H9 (cell line): Measurements from ENCODE around the gene ADAM8. TPM values are rescaled to one million over a fixed set of nuclear protein-coding genes. Genes with fewer than 3 reads are reported as not detected.

ENCODE experiments used
- DNase-seq: peaks from one replicate; pipeline ENCODE4 v3.0.0-alpha.2; 2017
- H2AFZ ChIP-seq: one replicate; pipeline ENCODE4 v1.6.1; 2013; ENCODE audit warnings: mild to moderate bottlenecking, low read length, control low read depth, moderate library complexity
- H2AK5ac ChIP-seq: 2 replicates; pipeline ENCODE4 v1.6.1; 2013; ENCODE audit warnings: low read length, control low read depth, mixed read lengths; ENCODE audit not compliant: insufficient read length
- H2BK120ac ChIP-seq: one replicate; pipeline ENCODE4 v1.6.1; 2013; ENCODE audit warnings: low read depth, mild to moderate bottlenecking, low read length, control low read depth, inconsistent platforms; ENCODE audit not compliant: poor library complexity, severe bottlenecking
- H2BK12ac ChIP-seq: 2 replicates; pipeline ENCODE4 v1.6.1; 2013; ENCODE audit warnings: low read length, control low read depth, mixed read lengths, low read depth; ENCODE audit not compliant: insufficient read length
- H2BK15ac ChIP-seq: 2 replicates; pipeline ENCODE4 v1.6.1; 2013; ENCODE audit warnings: low read depth, low read length, control low read depth
- H2BK20ac ChIP-seq: one replicate; pipeline ENCODE4 v1.6.1; 2013; ENCODE audit warnings: low read depth, mild to moderate bottlenecking, low read length, control low read depth, inconsistent platforms; ENCODE audit not compliant: poor library complexity, severe bottlenecking
- H2BK5ac ChIP-seq: 2 replicates; pipeline ENCODE4 v1.6.1; 2013; ENCODE audit warnings: low read length, control low read depth, mixed read lengths; ENCODE audit not compliant: insufficient read length
- H3K14ac ChIP-seq: 2 replicates; pipeline ENCODE4 v1.6.1; 2013; ENCODE audit warnings: low read length, control low read depth; ENCODE audit not compliant: insufficient read depth
- H3K18ac ChIP-seq: 2 replicates; pipeline ENCODE4 v1.6.1; 2013; ENCODE audit warnings: low read depth, mild to moderate bottlenecking, mixed read lengths, low read length, control low read depth; ENCODE audit not compliant: insufficient read length
- H3K23ac ChIP-seq: 2 replicates; pipeline ENCODE4 v1.6.1; 2013; ENCODE audit warnings: low read length, control low read depth, mixed read lengths, low read depth; ENCODE audit not compliant: insufficient read length
- H3K23me2 ChIP-seq: 2 replicates; pipeline ENCODE4 v1.6.1; 2013; ENCODE audit warnings: low read depth, mild to moderate bottlenecking, mixed read lengths, low read length, control low read depth; ENCODE audit not compliant: insufficient read length, poor library complexity, severe bottlenecking
- H3K27ac ChIP-seq: 2 replicates; pipeline ENCODE4 v1.5.1; 2013; ENCODE audit warnings: low read length, control low read depth, mixed read lengths, low read depth; ENCODE audit not compliant: insufficient read length
- H3K27me3 ChIP-seq: 2 replicates; pipeline ENCODE4 v1.6.1; 2013; ENCODE audit warnings: low read length, control low read depth, inconsistent platforms; ENCODE audit not compliant: insufficient read depth
- H3K4ac ChIP-seq: 2 replicates; pipeline ENCODE4 v1.6.1; 2013; ENCODE audit warnings: low read depth, mild to moderate bottlenecking, control low read depth, inconsistent platforms, low read length, moderate library complexity
- H3K4me1 ChIP-seq: 2 replicates; pipeline ENCODE4 v1.6.1; 2013; ENCODE audit warnings: low read length, control low read depth, inconsistent platforms; ENCODE audit not compliant: insufficient read depth
- H3K4me2 ChIP-seq: 2 replicates; pipeline ENCODE4 v1.6.1; 2013; ENCODE audit warnings: low read length, control low read depth, mixed read lengths; ENCODE audit not compliant: insufficient read length, insufficient read depth
- H3K56ac ChIP-seq: 2 replicates; pipeline ENCODE4 v1.6.1; 2013; ENCODE audit warnings: low read depth, mild to moderate bottlenecking, mixed read lengths, low read length, control low read depth; ENCODE audit not compliant: insufficient read length
- H3K79me1 ChIP-seq: 2 replicates; pipeline ENCODE4 v1.6.1; 2013; ENCODE audit warnings: low read depth, mild to moderate bottlenecking, moderate library complexity, low read length, control low read depth, inconsistent platforms; ENCODE audit not compliant: insufficient read depth, poor library complexity, severe bottlenecking
- H3K79me2 ChIP-seq: 2 replicates; pipeline ENCODE4 v1.6.1; 2013; ENCODE audit warnings: low read length, control low read depth, inconsistent platforms; ENCODE audit not compliant: insufficient read depth
- H3K9ac ChIP-seq: 2 replicates; pipeline ENCODE4 v1.6.1; 2013; ENCODE audit warnings: low read length, control low read depth, mixed read lengths; ENCODE audit not compliant: insufficient read length; ENCODE audit errors: extremely low read depth
- H3K9me3 ChIP-seq: one replicate; pipeline ENCODE4 v1.6.1; 2013; ENCODE audit warnings: low read depth, low read length, inconsistent platforms; ENCODE audit not compliant: control insufficient read depth
- H3T11ph ChIP-seq: one replicate; pipeline ENCODE4 v1.6.1; 2013; ENCODE audit warnings: mild to moderate bottlenecking, low read length, control low read depth, inconsistent platforms
- H4K20me1 ChIP-seq: one replicate; pipeline ENCODE4 v1.6.1; 2013; ENCODE audit not compliant: control insufficient read depth, insufficient read length, insufficient read depth
- H4K5ac ChIP-seq: 2 replicates; pipeline ENCODE4 v1.6.1; 2013; ENCODE audit warnings: low read depth, mild to moderate bottlenecking, mixed read lengths, low read length, control low read depth; ENCODE audit not compliant: insufficient read length
- H4K8ac ChIP-seq: replicated peaks from 2 replicates; pipeline ENCODE4 v1.6.1; 2013; ENCODE audit warnings: low read length, control low read depth, mixed read lengths, low read depth; ENCODE audit not compliant: insufficient read length
- H4K91ac ChIP-seq: 2 replicates; pipeline ENCODE4 v1.6.1; 2013; ENCODE audit warnings: low read depth, mild to moderate bottlenecking, moderate library complexity, mixed read lengths, low read length, control low read depth; ENCODE audit not compliant: insufficient read length
- H3K27ac Mint-ChIP-seq, 3 experiments: 2 replicates in 2 of 3; 3 replicates in 1 of 3; pipeline ENCODE4 v1.8.0; 2020 to 2021; ENCODE audit warnings: mixed read lengths in 3 of 3, mild to moderate bottlenecking in 1 of 3, moderate library complexity in 1 of 3
- H3K27me3 Mint-ChIP-seq: 2 replicates; pipeline ENCODE4 v1.8.0; 2021; ENCODE audit warnings: low read depth, mild to moderate bottlenecking, moderate library complexity, mixed read lengths
- H3K36me3 Mint-ChIP-seq, 3 experiments: 2 replicates in 2 of 3; 3 replicates in 1 of 3; pipeline ENCODE4 v1.8.0; 2020 to 2021; ENCODE audit warnings: low read depth in 3 of 3, mixed read lengths in 3 of 3; ENCODE audit not compliant: insufficient read depth in 1 of 3
- H3K4me1 Mint-ChIP-seq, 2 experiments: 2 replicates each; pipeline ENCODE4 v1.8.0; 2020; ENCODE audit warnings: mixed read lengths in 2 of 2
- H3K4me3 Mint-ChIP-seq, 2 experiments: 2 replicates in 1 of 2; 3 replicates in 1 of 2; pipeline ENCODE4 v1.8.0; 2020 to 2021; ENCODE audit warnings: mild to moderate bottlenecking in 2 of 2, mixed read lengths in 2 of 2, moderate library complexity in 1 of 2
- H3K9me3 Mint-ChIP-seq, 2 experiments: 2 replicates in 1 of 2; 3 replicates in 1 of 2; pipeline ENCODE4 v1.8.0; 2020; ENCODE audit warnings: mild to moderate bottlenecking in 2 of 2, mixed read lengths in 2 of 2, moderate library complexity in 1 of 2
- WGBS: extraction: QIAGEN DNeasy Blood & Tissue Kit; methylation state at CpG from one replicate; pipeline ENCODE4 v1.1.7; 2013; ENCODE audit warnings: missing lambda C conversion rate, low lambda C conversion rate, mixed read lengths; ENCODE audit not compliant: insufficient read length; ENCODE audit errors: extremely low coverage; 5-methylcytosine and 5-hydroxymethylcytosine counted together
- total RNA-seq: library from RNA; stranded (reverse); gene quantifications from 2 replicates; pipeline ENCODE4 v1.2.1, GENCODE V29; 2021
- TF ChIP-seq, protein P1 (sequence below): fragments of 200-600 bp; sonication (generic); conservative IDR thresholded peaks from 3 replicates; pipeline ENCODE4 v1.8.0; 2021; ENCODE audit warnings: antibody characterized with exemption, mild to moderate bottlenecking

Gene ADAM8
- total RNA-seq, 1 experiment from 2014 or later = 5.4 TPM

DNA sequence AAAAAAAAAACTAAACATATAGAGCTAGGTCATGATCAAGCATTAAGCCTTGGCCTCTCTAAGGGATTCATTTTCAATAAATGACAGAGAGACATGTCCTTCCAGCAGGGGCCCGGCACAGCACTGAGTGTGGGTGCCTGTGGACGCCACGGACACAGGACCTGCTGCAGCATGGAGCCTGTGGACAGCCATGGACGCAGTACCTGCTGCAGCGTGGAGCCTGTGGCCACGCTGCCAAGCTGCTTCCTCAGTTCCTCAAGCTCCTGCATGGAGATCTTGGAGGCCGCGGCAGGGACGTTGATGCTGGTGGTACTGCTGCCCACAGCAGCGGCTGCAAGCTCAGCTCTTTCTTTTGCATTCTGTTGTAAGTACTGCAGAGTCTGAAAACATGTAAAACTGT is 22.6 kb upstream of the ADAM8 start:
- H3K36me3 Mint-ChIP-seq = peaks cover 27 to 70% (median 68%) of the 10 kb centered on the region in 3 experiments

More for the DNA sequence above, 22.6 kb upstream of the ADAM8 start:
- H3K23ac ChIP-seq = no peak overlapping the region
- no peak overlapping the region for H3K18ac ChIP-seq
- no peaks in the 10 kb centered on the region for H3K27me3 ChIP-seq
- H4K91ac ChIP-seq = no peak overlapping the region
- H3K56ac ChIP-seq = no peak overlapping the region
- TF ChIP-seq, protein P1, sequence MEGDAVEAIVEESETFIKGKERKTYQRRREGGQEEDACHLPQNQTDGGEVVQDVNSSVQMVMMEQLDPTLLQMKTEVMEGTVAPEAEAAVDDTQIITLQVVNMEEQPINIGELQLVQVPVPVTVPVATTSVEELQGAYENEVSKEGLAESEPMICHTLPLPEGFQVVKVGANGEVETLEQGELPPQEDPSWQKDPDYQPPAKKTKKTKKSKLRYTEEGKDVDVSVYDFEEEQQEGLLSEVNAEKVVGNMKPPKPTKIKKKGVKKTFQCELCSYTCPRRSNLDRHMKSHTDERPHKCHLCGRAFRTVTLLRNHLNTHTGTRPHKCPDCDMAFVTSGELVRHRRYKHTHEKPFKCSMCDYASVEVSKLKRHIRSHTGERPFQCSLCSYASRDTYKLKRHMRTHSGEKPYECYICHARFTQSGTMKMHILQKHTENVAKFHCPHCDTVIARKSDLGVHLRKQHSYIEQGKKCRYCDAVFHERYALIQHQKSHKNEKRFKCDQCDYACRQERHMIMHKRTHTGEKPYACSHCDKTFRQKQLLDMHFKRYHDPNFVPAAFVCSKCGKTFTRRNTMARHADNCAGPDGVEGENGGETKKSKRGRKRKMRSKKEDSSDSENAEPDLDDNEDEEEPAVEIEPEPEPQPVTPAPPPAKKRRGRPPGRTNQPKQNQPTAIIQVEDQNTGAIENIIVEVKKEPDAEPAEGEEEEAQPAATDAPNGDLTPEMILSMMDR = no peak
- H3K14ac ChIP-seq = no peak overlapping the region
- no peak overlapping the region for H4K8ac ChIP-seq
- no peak overlapping the region for H2BK5ac ChIP-seq
- DNase-seq = no peak
- no peak overlapping the region for H3K4ac ChIP-seq
- H3K79me2 ChIP-seq = peaks cover 2% of the 10 kb centered on the region; the same call in 1 of the 2 replicates
- H3K27ac ChIP-seq = no peak overlapping the region
- H3K9ac ChIP-seq = no peak overlapping the region
- Mint-ChIP-seq H3K9me3 (no peaks in the 10 kb centered on the region; a peak in 1 of 5 replicates), H3K4me3 (no peak overlapping the region), H3K4me1 (no peaks in the 10 kb centered on the region), H3K27ac (no peak overlapping the region), H3K27me3 (no peaks in the 10 kb centered on the region)
- no peak overlapping the region for H2AFZ ChIP-seq
- no peak overlapping the region for H2BK12ac ChIP-seq
- H3K23me2 ChIP-seq = no peaks in the 10 kb centered on the region
- H2AK5ac ChIP-seq = no peak overlapping the region
- H3K4me1 ChIP-seq = no peaks in the 10 kb centered on the region
- H2BK120ac ChIP-seq = no peak overlapping the region
- H4K20me1 ChIP-seq = no peaks in the 10 kb centered on the region
- H3T11ph ChIP-seq = no peak overlapping the region
- H4K5ac ChIP-seq = no peak overlapping the region
- no peaks in the 10 kb centered on the region for H3K9me3 ChIP-seq
- H2BK15ac ChIP-seq = no peak overlapping the region
- no peak overlapping the region for H2BK20ac ChIP-seq
- peaks cover 6% of the 10 kb centered on the region for H3K79me1 ChIP-seq
- no peak overlapping the region for H3K4me2 ChIP-seq
- no CpG with 5 or more reads among the region's 10 CpGs for WGBS
